Testis (tissue), 2 donors: Measurements from ENCODE around the gene SMG9.

Experiments
- POLR2A ChIP-seq: fragments of 450-650 bp; IDR thresholded peaks from one replicate; pipeline ENCODE4 v1.6.1; 2017; ENCODE audit warnings: antibody characterized with exemption, mild to moderate bottlenecking, moderate library complexity
- TF ChIP-seq, protein P1 (sequence below), 3 experiments: fragments of 450-650 bp in 2 of 3; fragments of 200-600 bp in 1 of 3; sonication (generic) in 1 of 3; IDR thresholded peaks; one replicate each; pipeline ENCODE4 v1.5.1; 2016 to 2019; ENCODE audit warnings: antibody characterized with exemption in 3 of 3, mild to moderate bottlenecking in 2 of 3, moderate library complexity in 1 of 3

DNA sequence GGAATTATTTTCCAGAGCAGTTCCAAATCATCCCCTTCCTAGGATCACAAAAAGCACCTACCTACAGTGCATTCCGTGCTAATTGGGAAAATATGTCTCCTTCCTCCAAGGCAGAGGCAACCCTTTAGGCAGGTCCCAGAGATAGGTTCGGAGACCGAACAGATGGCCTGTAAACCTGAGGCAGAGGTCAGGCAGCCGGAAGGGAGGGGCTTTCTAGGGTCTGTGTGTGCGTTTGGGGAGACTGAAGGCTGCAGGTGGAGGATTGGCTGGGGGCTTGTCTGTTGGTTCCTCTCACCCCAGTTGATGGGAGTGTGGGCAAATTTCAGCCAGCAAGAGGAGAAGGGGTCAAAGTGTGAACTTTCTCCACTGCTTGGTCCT lies 19.0 kb upstream of the SMG9 start:
- no peak for TF ChIP-seq POLR2A
- TF ChIP-seq, protein P1, sequence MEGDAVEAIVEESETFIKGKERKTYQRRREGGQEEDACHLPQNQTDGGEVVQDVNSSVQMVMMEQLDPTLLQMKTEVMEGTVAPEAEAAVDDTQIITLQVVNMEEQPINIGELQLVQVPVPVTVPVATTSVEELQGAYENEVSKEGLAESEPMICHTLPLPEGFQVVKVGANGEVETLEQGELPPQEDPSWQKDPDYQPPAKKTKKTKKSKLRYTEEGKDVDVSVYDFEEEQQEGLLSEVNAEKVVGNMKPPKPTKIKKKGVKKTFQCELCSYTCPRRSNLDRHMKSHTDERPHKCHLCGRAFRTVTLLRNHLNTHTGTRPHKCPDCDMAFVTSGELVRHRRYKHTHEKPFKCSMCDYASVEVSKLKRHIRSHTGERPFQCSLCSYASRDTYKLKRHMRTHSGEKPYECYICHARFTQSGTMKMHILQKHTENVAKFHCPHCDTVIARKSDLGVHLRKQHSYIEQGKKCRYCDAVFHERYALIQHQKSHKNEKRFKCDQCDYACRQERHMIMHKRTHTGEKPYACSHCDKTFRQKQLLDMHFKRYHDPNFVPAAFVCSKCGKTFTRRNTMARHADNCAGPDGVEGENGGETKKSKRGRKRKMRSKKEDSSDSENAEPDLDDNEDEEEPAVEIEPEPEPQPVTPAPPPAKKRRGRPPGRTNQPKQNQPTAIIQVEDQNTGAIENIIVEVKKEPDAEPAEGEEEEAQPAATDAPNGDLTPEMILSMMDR (IDR thresholded peaks at IDR 0.05) = no peak
